Measurements from ENCODE around the gene TMEM59L.

Gene TMEM59L

DNA sequence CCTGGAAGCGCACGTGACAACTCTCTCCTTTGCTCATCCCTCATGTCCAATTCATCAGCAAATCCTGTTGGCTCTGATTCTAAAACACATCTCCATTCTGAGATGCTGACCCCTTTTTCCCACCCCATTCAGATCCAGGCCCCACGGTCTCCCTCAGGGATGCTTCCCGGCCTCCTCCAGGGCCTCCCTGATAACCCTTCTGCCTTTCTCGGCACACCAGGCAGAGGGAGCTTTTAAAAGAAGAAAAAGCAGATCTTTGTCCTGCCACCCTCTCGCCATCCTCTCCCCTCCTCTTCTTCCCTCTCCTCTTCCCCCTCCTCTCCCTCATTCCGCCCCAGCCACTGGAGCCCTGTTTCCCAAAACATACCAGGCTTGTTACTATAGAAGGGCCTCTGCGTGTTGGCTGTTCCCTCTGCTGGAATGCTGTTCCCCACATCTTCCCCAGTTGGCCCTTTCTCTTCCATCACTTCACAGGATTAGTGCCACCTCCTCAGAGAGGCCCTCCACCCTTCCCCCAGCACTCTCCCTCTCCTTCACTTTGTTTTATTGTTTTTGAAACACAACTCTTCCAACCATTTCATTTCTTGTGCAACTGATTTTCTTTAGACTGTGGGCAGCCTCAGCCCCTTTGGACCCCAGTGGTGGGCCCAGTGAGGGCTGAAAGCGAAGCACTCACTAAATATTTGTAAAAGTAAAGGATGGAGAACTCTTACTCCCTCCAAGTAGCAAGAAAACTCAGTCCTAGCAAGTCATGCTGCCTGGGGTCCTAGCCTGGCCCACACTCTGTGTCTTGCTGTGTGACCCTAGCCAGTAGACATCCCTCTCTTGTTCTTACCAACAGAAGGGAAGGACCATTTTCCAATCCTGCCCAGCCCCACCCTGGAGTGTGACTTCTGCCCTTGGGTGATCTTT is 3.6 kb upstream of the TMEM59L start:
- no peak for DNase-seq (ENCODE audit: low read depth in 2 of 2)

GRCh38 chr19:18609717-18610051 is 3.0 kb upstream of the TMEM59L start:
- DNase-seq (ENCODE audit: low read depth in 2 of 2): no peak

DNA sequence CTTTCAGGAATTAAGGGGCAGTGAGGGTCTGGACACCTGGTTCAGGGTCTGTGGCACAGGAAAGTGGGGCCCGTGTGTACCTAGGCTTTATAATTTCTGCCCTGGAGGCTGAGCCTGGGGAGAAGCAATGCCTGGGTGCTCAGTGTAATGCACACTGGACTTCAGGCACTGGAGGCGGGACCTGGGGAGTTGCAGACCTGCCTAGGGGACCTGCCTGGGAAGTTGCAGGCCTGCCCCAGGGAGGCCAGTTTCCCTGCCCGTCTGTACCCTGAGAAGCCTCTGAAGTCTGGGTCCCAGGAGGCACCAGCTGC is 2.5 kb upstream of the TMEM59L start:
- no peak for DNase-seq (ENCODE audit: low read depth in 2 of 2)

DNA sequence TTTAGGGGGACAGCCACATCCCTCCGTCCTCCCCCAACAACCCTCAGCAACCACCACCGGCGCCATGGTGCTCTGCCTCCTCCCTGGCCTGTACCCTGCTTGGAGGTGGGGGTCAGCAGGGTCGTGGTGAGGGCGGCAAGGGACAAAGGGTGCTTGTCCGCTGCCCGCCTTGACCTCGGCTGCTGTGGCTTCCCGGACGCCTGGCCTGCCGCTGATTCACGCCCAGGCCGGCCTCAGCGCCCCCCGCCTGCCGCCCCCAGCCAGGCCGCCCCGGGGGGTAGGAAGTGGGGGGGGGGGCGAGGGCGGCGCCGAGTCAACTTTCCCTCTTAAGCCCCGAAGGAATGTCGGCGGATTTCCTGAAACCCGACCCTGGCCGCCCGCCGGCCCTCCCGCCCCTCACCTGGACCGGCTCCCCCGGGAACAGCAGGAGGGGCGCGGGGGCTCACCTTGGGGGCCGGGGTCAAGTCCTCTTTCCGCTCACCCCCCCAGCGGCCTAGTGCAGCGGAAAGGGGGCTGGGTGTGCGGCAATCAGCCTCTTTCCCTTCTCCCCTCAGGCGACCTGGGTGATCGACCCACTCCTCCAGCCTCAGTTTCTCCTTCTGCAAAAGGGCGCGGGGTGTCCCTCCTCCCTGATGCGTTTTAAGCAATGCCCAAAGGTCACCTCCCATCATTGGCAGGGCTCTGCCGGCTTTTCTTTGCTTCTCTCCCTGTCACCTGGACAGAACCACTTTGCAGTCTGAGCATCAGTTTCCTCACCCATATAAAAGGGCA is 1.9 kb upstream of the TMEM59L start:
- DNase-seq (ENCODE audit: low read depth in 2 of 2): no peak

GRCh38 chr19:18611327-18612050 is 1.2 kb upstream of the TMEM59L start:
- DNase-seq (ENCODE audit: low read depth in 2 of 2): no peak

- no peak for DNase-seq (ENCODE audit: low read depth in 2 of 2)
These were observed 459 bp upstream of the TMEM59L start for GRCh38 chr19:18612051-18612771.

GRCh38 chr19:18613589-18614234 is 1.0 kb downstream of the TMEM59L start:
- no peak for DNase-seq (ENCODE audit: low read depth in 2 of 2)

DNA sequence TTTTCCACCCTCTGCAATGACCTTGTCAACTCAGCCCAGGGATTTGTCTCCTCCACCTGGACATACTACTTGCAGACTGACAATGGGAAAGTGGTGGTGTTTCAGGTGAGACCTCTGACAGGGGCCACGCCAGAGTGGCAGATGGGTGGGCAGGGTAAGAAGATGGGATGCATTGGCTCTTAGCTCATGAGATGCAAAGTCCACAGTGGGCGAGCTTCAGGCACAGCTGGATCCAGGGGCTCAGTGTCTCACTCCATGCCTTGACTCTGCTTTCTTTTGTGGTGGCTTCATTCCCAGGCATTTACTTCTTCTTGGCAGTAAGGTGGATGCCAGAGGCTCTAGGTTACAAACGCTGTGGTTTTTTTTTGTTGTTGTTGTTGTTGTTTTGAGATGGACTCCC is 3.4 kb downstream of the TMEM59L start:
- no peak for DNase-seq (ENCODE audit: low read depth in 2 of 2)

GRCh38 chr19:18617562-18617961 is 4.9 kb downstream of the TMEM59L start:
- no peak for DNase-seq (ENCODE audit: low read depth in 2 of 2)

- no peak for DNase-seq (ENCODE audit: low read depth in 2 of 2)
These were observed 5.6 kb downstream of the TMEM59L start for GRCh38 chr19:18618236-18618635.

DNA sequence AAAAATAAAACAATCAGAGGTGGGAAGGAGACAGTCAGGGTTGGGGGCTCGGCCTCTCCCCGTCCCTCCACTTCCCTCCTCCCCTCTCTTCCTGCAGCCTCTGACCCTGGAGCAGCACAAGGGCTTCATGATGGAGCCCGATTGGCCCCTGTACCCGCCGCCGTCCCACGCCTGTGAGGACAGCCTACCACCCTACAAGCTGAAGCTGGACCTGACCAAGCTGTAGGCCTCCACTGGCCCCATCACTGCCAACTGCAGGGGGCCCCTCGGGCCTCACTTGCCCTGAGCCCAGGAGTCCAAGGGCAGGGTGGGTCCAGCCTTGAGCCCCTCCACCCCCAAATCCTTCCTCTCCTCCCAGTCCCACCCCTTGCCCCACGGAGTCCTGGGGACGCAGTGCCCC is 7.6 kb downstream of the TMEM59L start:
- no peak for DNase-seq (ENCODE audit: low read depth in 2 of 2)

DNA sequence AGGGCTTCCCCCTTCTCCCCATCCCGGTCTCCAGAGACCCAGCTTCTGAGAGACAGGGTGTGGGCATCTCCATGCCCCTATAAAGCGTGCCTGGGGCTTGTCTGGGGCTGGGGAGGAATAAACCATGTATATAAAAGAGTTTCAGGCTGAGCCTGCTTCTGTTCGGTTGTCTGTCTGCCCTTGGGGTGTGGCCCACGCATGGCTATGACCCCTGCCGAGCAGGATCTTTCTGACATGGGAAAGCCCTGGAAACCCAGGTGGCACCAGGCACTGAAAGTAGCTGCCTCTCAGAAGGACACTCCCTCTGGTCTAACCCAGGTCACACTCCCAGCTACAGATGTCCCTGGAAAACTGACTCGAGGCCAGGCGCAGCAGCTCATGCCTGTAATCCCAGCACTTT is 8.2 kb downstream of the TMEM59L start:
- DNase-seq (ENCODE audit: low read depth in 2 of 2): no peak

- DNase-seq (ENCODE audit: low read depth in 2 of 2): no peak
These were observed 14.2 kb downstream of the TMEM59L start for GRCh38 chr19:18626906-18627305.

- no peak for DNase-seq (ENCODE audit: low read depth in 2 of 2)
These were observed 16.8 kb downstream of the TMEM59L start for GRCh38 chr19:18629166-18630088.

DNA sequence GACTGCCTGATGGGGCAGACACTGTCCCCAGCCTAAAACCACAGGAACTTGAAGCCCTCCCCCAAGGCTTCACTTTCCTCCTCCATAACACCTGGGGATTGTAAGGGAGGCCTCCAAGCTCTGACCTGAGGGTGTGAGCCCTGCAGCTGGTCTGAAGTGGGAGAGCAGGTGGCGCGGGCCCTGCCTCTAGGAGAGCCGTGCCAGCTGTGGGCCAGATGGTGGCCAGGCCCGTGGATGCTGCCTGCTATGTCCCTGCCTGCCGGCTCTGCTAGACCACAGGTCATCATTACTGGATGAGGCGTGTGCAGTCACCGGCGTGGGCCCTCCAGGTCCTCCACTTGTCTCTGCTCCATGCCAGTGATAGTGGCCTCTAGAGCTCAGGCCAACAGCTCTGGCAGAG is 20.7 kb downstream of the TMEM59L start:
- DNase-seq (ENCODE audit: low read depth in 2 of 2): no peak

- DNase-seq (ENCODE audit: low read depth in 2 of 2): no peak
These were observed 22.1 kb downstream of the TMEM59L start for GRCh38 chr19:18634612-18635297.

DNA sequence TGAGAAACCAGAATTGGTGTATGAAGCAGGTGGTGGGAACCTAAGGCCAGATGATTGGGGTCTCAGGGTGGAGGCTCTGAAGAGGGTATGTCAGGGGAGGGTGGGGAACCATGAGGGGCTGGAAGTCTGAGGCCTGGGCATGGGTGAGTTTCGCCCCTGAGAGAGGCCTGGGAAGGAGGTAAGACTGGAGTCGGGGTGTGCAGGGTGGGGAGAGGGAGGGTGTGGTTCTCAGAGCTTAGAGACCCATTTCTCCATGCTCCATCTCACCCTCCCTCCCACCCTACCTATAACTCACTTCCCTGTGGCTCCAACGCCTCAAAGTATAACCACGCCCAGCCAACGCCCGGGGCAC is 23.1 kb downstream of the TMEM59L start:
- DNase-seq (ENCODE audit: low read depth in 2 of 2): no peak

DNA sequence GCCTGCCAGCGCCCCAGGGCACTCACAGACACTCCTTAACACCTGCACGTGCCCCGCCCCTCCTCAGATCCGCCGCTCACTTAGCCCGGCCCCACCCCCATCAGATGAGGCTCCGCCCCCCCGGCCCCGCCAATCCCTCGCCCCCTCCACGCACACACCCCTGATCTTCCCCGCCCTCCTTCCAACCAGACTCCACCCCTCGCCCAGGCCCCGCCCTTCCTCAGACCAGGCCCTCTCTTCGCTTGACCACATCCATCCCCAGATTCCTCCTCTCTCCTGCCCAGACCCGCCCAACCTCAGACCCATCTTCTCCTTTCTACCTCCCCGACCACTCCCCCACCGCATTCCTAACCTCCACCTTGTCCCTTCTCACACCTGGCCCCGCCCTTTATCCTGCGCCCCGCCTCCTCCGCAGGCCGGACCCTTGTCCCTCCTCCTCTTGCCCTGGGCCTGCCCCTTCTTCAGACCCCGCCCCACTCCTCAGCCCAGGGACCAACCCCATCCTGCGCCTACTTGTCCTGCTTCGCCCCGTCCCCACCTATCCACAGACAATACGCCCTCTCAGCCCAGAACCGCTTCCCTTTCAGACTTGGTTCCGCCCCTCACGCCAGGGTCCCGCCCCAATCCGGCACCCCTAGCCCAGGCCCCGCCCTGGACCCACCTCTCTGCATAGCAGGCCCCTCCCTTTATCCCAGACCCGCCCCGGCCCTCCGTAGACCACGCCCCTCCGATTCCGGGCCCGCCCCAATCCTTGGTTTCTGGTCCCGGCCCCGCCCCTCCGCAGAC is 23.7 kb downstream of the TMEM59L start:
- peak; percentile 97 for DNase-seq (ENCODE audit: low read depth in 2 of 2)

Data from activated CD8-positive, alpha-beta memory T cell treated with anti-CD3 and anti-CD28 coated beads for 4 hours (primary cell).